DMS53 treated with DMSO at 0.1 percent for 48 hours (cell line): ENCODE results near the gene WASL.

ENCODE experiments used
- DNase-seq: peaks from one replicate; lab custom pipeline; 2025; ENCODE audit not compliant: unreplicated experiment; lab: John Stamatoyannopoulos, UW

The WASL gene

GRCh38 chr7:123770378-123770777 lies 21.6 kb upstream of the WASL start:
- peak; percentile 31 for DNase-seq

GRCh38 chr7:123769371-123769770 lies 20.6 kb upstream of the WASL start:
- DNase-seq = peak; percentile 98

GRCh38 chr7:123768493-123768892 lies 19.7 kb upstream of the WASL start:
- no peak for DNase-seq

GRCh38 chr7:123763191-123763661 lies 14.4 kb upstream of the WASL start:
- DNase-seq = no peak

- DNase-seq = no peak
Measured at GRCh38 chr7:123761729-123762128, 12.9 kb upstream of the WASL start.

- no peak for DNase-seq
Measured at GRCh38 chr7:123757095-123757494, 8.3 kb upstream of the WASL start.

- no peak for DNase-seq
Measured at GRCh38 chr7:123755338-123755737, 6.5 kb upstream of the WASL start.

GRCh38 chr7:123754271-123754871 lies 5.6 kb upstream of the WASL start:
- DNase-seq = no peak

- no peak for DNase-seq
Measured at GRCh38 chr7:123752534-123752933, 3.7 kb upstream of the WASL start.

- DNase-seq = no peak
Measured at GRCh38 chr7:123751821-123752220, 3.0 kb upstream of the WASL start.

GRCh38 chr7:123750389-123751230 lies 1.8 kb upstream of the WASL start:
- DNase-seq = no peak

- no peak for DNase-seq
Measured at GRCh38 chr7:123749537-123749857, 694 bp upstream of the WASL start.

GRCh38 chr7:123748171-123748733 lies 551 bp downstream of the WASL start:
- peak; percentile 39 for DNase-seq

GRCh38 chr7:123747620-123748141 lies 1.1 kb downstream of the WASL start:
- DNase-seq = peak; percentile 55

- no peak for DNase-seq
Measured at GRCh38 chr7:123746931-123747488, 1.8 kb downstream of the WASL start.

GRCh38 chr7:123746055-123746454 lies 2.7 kb downstream of the WASL start:
- no peak for DNase-seq

GRCh38 chr7:123745437-123745836 lies 3.4 kb downstream of the WASL start:
- DNase-seq = no peak

- no peak for DNase-seq
Measured at GRCh38 chr7:123744416-123744815, 4.4 kb downstream of the WASL start.

- DNase-seq = no peak
Measured at GRCh38 chr7:123741940-123742339, 6.9 kb downstream of the WASL start.

- no peak for DNase-seq
Measured at GRCh38 chr7:123738808-123739207, 10.0 kb downstream of the WASL start.

GRCh38 chr7:123738356-123738755 lies 10.4 kb downstream of the WASL start:
- DNase-seq = no peak
